ENCODE data around the gene PABPN1.
A peak's percentile ranks its signal among the peaks of the same experiment; 100 is the strongest.

PABPN1 gene

DNA sequence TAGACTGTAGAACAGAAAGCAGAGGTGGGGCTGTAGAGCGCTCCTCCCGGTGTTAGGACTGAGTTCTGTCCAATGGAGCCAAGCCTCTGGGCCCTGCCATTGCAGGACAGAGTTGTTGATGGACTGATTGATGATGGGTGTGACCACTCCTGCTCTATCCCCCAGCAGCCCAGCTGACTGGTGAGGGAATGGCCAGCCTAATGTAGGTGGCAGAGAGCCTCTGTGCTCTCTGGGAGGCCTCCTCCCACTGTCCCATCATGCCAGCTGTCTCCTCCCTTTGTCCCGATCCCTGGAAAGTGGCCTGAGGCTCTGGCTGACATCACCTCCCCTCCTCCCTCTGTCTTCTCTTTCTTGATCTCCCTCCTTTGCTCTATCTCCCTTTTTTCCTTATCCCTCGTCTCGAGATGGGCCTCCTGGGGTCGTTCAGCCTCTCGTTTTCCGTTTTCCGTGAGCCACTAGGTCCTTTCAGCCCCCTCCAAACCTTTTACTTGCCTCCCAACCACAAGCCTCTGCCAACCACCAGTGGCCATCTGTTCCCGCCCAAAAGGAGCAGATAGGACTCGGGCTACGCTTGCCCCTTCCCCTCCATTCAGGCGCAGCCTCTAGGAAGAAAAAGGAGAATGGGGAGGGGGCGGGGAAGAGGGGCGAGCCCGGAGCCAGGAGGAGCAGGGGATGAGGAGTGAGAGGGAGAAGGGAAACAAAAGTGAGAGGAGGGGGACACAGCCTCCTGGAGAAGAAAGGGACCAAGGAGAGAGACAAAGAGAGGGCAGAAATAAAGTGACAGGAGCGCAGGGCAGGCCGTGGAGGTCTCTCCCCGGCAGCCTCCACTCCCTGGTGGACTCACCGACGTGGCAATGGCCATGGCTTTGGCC, 43.1 kb downstream of the PABPN1 start:
- no peak for TF ChIP-seq CTCF (IDR thresholded peaks at IDR 0.05)
- DNase-seq (ENCODE audit: low spot score): peak; percentile 82
- Histone ChIP-seq H3K4me3 (peak overlapping the region; percentile 85), H3K27ac (peak overlapping the region; percentile 90 to 99)

DNA sequence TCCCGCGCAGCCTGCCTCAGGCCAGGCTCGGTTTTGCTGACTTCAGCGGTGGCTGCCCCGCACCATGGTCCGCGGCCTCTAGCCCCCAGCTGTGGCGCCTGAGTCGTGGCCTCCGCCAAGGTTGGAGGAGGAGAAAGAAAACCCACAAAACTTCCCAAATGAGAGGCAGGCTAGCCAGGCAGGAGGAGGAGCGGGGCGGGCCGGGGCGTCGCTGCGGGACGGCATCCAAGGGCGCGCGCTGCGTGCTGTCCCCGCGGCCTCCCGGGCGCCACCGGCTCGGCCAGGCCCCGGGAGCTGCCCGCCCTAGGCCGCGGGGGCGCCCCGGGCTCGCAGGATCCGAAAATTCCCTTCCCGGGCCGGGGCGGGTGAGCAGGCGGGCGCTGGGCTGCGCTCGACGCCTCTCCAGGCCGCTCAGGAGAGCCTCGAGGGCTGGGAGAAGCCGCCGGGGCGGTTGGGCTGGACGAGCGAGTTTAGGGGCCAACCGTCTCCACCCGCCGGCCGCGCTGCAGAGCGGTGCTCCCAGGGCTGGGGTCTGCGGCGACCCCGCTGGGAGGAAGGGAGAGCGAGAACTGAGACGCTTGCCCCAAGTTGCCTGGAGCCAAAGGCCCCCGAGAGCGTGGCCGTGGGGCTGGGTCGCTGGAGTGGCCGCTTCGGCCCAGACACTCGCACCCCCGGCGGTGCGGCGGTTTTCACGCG, 43.9 kb downstream of the PABPN1 start, which contains the start of gene EFS:
EFS (minus strand) TSS at position 137 of the 696 bp plus-strand sequence. CDS start 147 bp downstream, outside the sequence.
- Histone ChIP-seq H3K4me3 (peak within 1 kb of the TSS; percentile 85), H3K27ac (peak within 1 kb of the TSS; percentile 90 to 99)
- DNase-seq (ENCODE audit: low spot score): no peak
- TF ChIP-seq CTCF (IDR thresholded peaks at IDR 0.05): no peak

DNA sequence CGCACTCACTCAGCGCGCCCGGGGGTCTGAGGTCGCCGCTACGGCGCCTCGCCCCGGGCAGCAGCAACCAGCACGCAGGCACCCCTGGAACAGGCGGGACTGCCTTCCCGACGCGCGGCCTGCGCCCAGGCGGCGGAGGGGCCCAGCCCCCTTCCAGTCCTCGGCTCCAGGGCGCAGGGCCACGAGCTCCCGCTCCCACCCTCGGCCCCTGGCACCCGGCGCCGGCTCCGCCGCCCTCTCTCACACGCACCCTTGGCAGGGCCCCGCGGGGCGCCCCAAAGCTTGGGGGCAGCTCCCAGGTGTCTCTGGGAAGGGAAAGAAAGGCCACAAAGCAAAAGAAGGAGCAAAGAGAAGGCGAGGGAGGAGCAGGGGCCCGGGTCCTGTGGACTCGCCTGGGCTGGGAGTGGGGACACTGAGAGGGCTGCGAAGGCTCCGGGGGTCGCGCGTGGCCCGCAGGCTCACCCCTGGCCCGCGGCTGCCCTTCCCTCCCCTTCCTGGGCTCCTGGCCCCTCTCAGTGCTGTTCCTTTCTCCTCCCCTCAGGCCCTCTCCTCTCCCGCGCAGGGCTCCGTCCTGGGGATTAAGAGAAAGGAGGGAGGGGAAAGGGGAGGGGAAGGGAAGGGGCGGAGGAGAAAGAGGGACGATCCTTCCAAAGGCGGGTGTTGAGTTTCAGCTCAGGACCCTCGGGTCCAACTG, 44.6 kb downstream of the PABPN1 start:
- DNase-seq (ENCODE audit: low spot score): no peak

DNA sequence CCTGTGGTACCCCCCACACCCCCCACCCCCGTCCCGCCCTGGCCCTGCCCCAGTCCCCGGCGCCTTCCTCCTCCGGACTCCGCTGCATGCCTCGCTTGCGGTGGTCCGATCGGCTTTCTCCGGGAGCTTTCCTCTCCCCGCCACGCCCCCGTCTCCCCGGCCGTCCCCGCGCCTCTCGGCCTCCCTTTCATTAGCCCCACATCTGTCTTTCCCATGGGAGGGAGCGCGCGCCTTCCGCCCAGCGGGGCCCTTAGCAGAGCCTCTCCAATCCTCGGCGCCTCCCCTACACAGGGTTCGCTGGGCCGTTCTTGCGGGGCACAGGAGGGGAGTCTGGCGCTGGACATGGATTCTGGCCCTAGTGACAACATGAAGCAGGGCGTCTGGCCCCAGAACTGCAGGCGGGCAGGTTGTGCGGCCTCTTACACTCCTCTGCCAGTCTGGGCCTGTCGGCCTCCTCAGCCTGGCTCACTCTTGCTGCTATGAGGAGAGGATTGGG, 45.2 kb downstream of the PABPN1 start:
- DNase-seq (ENCODE audit: low spot score): peak; percentile 87
- Histone ChIP-seq H3K27ac (peak overlapping the region; percentile 90 to 99), H3K4me3 (peak overlapping the region; percentile 85)
- no peak for TF ChIP-seq CTCF (IDR thresholded peaks at IDR 0.05)

More for the DNA sequence above, 44.6 kb downstream of the PABPN1 start:
- Histone ChIP-seq H3K27ac (peak overlapping the region; percentile 90 to 99), H3K4me3 (peak overlapping the region; percentile 85)
- TF ChIP-seq CTCF (IDR thresholded peaks at IDR 0.05): no peak

DNA sequence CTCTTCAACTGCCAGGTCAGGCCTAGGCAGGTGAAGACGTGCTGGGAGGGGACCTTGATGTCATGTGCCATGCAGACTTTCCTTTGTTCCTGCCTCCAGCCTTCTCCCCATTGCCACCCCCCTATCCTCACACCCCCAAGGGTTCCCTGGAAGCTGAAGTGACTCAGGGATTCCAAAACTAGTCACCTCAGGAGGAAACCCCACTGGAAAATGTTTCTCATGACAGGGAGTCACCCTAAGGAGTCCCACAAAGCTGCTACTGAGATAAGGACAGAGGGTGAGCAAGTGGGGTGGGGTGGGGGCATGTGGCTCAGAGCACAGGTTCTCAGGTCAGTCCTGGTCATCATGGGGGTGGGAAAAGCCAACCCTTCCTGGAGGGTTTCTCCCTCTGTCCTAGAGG, 49.0 kb downstream of the PABPN1 start:
- no peak overlapping the region for H3K4me3 ChIP-seq
- TF ChIP-seq CTCF (IDR thresholded peaks at IDR 0.05): no peak
- DNase-seq (ENCODE audit: low spot score): no peak
- H3K27ac ChIP-seq: no peak overlapping the region

- no peak for DNase-seq (ENCODE audit: low spot score)
- no peak for TF ChIP-seq CTCF (IDR thresholded peaks at IDR 0.05)
- no peak overlapping the region for H3K4me3 ChIP-seq
- H3K27ac ChIP-seq: no peak overlapping the region
Observed at GRCh38 chr14:23371865-23372264, 50.6 kb downstream of the PABPN1 start.
